ENCODE results near the gene EDN1.

- TF ChIP-seq CTCF (IDR thresholded peaks at IDR 0.05; ENCODE audit: insufficient read depth, low read depth, low read length) (no peak), EZH2 (IDR thresholded peaks at IDR 0.05; ENCODE audit: insufficient read depth, low read length) (no peak)
These were observed 41.3 kb downstream of the EDN1 start for GRCh38 chr6:12331474-12331873.

Data from astrocyte (in vitro differentiated cells and primary cell).